HepG2 (cell line): ENCODE results near the gene RNPEPL1. TPM values are rescaled to one million over a fixed set of nuclear protein-coding genes. Genes with fewer than 3 reads are reported as not detected.
A peak's percentile ranks its signal among the peaks of the same experiment; 100 is the strongest.

Experiments
- CTCF ChIP-seq: sonication (generic); formaldehyde crosslinking; IDR thresholded peaks from 2 replicates; pipeline ENCODE4 v1.5.0; 2020; ENCODE audit warnings: mild to moderate bottlenecking, missing genetic modification reagents, moderate library complexity
- GATAD2A ChIP-seq: IDR thresholded peaks from 2 replicates; pipeline ENCODE4 v1.6.1; 2016
- HOMEZ ChIP-seq: IDR thresholded peaks from 2 replicates; pipeline ENCODE4 v1.6.1; 2016; ENCODE audit warnings: low read depth
- MLXIP ChIP-seq: sonication (generic); formaldehyde crosslinking; IDR thresholded peaks from 2 replicates; pipeline ENCODE4 v1.9.0; 2021; ENCODE audit warnings: missing genetic modification reagents, borderline replicate concordance
- NFRKB ChIP-seq: fragments of 450-650 bp; IDR thresholded peaks from 2 replicates; pipeline ENCODE4 v1.6.1; 2017
- RNF219 ChIP-seq: sonication (generic); formaldehyde crosslinking; IDR thresholded peaks from 2 replicates; pipeline ENCODE4 v1.5.0; 2020; ENCODE audit warnings: mild to moderate bottlenecking, missing genetic modification reagents
- TGIF2 ChIP-seq: IDR thresholded peaks from 2 replicates; pipeline ENCODE4 v1.6.1; 2016; ENCODE audit warnings: control low read depth, missing compliant biosample characterization
- THAP9 ChIP-seq: sonication (generic); formaldehyde crosslinking; IDR thresholded peaks from 2 replicates; pipeline ENCODE4; 2020; ENCODE audit warnings: missing genetic modification reagents, mild to moderate bottlenecking, borderline replicate concordance
- ZNF646 ChIP-seq: sonication (generic); formaldehyde crosslinking; IDR thresholded peaks from 2 replicates; pipeline ENCODE4 v1.9.0; 2021; ENCODE audit warnings: mild to moderate bottlenecking, missing genetic modification reagents
- ZNF772 ChIP-seq: sonication (generic); formaldehyde crosslinking; IDR thresholded peaks from 2 replicates; pipeline ENCODE4 v1.5.0; 2020; ENCODE audit warnings: mild to moderate bottlenecking, missing genetic modification reagents
- polyA plus RNA-seq, 8 experiments: library from polyadenylated mRNA; depleted of rRNA in 3 of 8; stranded (reverse) in 7 of 8; unstranded in 1 of 8; fragments of >200 nt; fragmentation: Illumina TruSeq in 4 of 8; extraction: Trizol in 4 of 8; gene quantifications; 2 replicates each; pipeline versions ENCODE4 v1.2.1 to v1.2.3, GENCODE V29; 2011 to 2016; ENCODE audit warnings: low read depth in 4 of 8, missing spikeins in 1 of 8, mixed read lengths in 1 of 8; ENCODE audit not compliant: insufficient read depth in 1 of 8
- total RNA-seq, 5 experiments: library from RNA; depleted of rRNA; stranded (reverse); fragments of >200 nt; fragmentation: Illumina TruSeq; extraction: Trizol; gene quantifications; 2 replicates each; pipeline ENCODE4 v1.2.3, GENCODE V29; 2016; ENCODE audit warnings: low read depth in 1 of 5

RNPEPL1 gene
- total and polyA plus RNA-seq, 2 of the 13 experiments (the other 11 are each of a cell fraction or from before 2014, with no cell fraction given) = 13.0 to 18.0 TPM

- 0 out of 2 replicates have a peak, but pooled peaks have one; percentile 20 for TF ChIP-seq THAP9
- no peak for TF ChIP-seq NFRKB
- no peak for TF ChIP-seq ZNF772 (CRISPR knock-in tag)
- TF ChIP-seq RNF219 (CRISPR knock-in tag) = no peak
- no peak for TF ChIP-seq TGIF2 (CRISPR knock-in tag)
- TF ChIP-seq GATAD2A = 0 out of 2 replicates have a peak, but pooled peaks have one; percentile 19
- 0 out of 2 replicates have a peak, but pooled peaks have one; percentile 31 for TF ChIP-seq HOMEZ
- TF ChIP-seq ZNF646 (CRISPR knock-in tag) = no peak
- peak; percentile 69 for TF ChIP-seq CTCF (CRISPR knock-in tag)
- TF ChIP-seq MLXIP = no peak
These were observed 11.7 kb upstream of the RNPEPL1 start (continued) for GRCh38 chr2:240556553-240557100.
